Measurements from ENCODE around the gene NFIX.

The NFIX gene

DNA sequence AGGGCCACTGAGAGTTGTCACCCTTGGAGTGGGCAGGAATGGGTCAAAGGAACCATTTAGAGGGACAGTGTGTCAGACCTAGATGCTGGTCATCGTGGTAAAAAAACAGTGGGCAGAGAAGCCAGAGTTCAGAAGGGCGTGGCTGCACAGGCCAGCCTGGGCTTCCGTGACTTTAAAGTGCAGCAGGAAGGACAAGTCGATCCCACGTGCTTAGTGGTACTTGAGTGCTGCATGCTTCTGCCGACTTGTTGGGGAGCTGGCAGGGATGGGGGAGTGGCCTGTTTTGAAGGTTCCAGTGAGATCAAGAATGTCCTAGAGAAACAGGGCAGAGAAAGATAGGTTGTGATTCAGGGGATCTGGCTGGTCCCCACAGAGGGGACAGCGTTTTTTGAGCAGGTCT is 90.4 kb downstream of the NFIX start:
- Histone ChIP-seq H3K27me3 (replicated peaks in 2 of 5; ENCODE audit: control insufficient read depth in 4 of 5, insufficient read depth in 5 of 5, low read length in 4 of 5) (no peaks in the 10 kb centered on the region), H3K27ac (ENCODE audit: insufficient read depth in 1 of 2, low read depth in 1 of 2, low read length in 2 of 2, poor library complexity in 1 of 2, severe bottlenecking in 2 of 2) (no peak overlapping the region), H3K36me3 (ENCODE audit: control insufficient read depth in 4 of 4, insufficient read depth in 4 of 4, low read length in 3 of 4) (peaks cover 0 to 9% (median 4%) of the 10 kb centered on the region in 4 experiments), H3K4me1 (ENCODE audit: control extremely low read depth in 1 of 4, control insufficient read depth in 4 of 4, insufficient read depth in 4 of 4, low read length in 3 of 4) (peaks cover 0 to 43% (median 25%) of the 10 kb centered on the region in 4 experiments), H3K4me3 (ENCODE audit: control insufficient read depth in 1 of 7, extremely low read depth in 1 of 7, insufficient read depth in 4 of 7, low read depth in 2 of 7, low read length in 6 of 7) (no peak overlapping the region), H3K9me3 (ENCODE audit: control extremely low read depth in 1 of 5, control insufficient read depth in 4 of 5, insufficient read depth in 2 of 5, low read depth in 1 of 5, low read length in 4 of 5) (no peaks in the 10 kb centered on the region)
- CTCF ChIA-PET = interaction anchor here (0.8 to 7.1 kb wide), 10 partner anchors 9 to 120 kb away, joined by 3 to 72 read pairs (median 6); no protein-coding TSS in a partner anchor
- POLR2A ChIA-PET = interaction anchor here (0.6 kb wide), 2 partner anchors 30 to 31 kb away, joined by 3 read pairs; no protein-coding TSS in a partner anchor
- 26% methylated on average over 7 of the region's 7 CpGs for WGBS (ENCODE audit: insufficient coverage)
- DNase-seq = no peak

DNA sequence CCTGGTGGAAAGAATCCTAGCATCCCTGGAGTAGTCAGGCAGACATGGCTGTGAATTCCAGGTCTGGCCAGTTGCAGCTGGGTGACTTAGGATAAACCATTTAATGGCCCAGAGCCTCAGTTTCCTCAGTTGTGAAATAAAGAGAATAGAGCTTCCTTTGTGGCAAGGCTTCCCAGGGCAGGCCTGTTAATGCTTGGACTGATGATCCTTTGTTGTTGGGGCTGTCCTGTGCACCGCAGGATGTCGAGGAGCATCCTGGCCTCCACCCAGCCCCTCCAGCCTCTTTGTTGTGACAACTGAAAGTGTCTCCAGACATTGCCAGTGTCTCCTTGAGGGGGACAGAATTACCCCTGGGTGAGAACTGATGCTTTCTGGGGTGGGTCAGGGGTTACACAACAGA is 91.1 kb downstream of the NFIX start:
- no peak overlapping the region for H3K4me3 ChIP-seq (ENCODE audit: control insufficient read depth in 1 of 7, extremely low read depth in 1 of 7, insufficient read depth in 4 of 7, low read depth in 2 of 7, low read length in 6 of 7)
- WGBS (ENCODE audit: insufficient coverage) = no CpG with 5 or more reads among the region's 2 CpGs
- DNase-seq = no peak
- H3K4me1 ChIP-seq (ENCODE audit: control extremely low read depth in 1 of 4, control insufficient read depth in 4 of 4, insufficient read depth in 4 of 4, low read length in 3 of 4) = peaks cover 0 to 47% (median 31%) of the 10 kb centered on the region in 4 experiments
- CTCF ChIA-PET = interaction anchor here (0.6 to 7.1 kb wide), 14 partner anchors 8 to 121 kb away, joined by 3 to 72 read pairs (median 4); no protein-coding TSS in a partner anchor
- no peaks in the 10 kb centered on the region for H3K27me3 ChIP-seq (replicated peaks in 2 of 5; ENCODE audit: control insufficient read depth in 4 of 5, insufficient read depth in 5 of 5, low read length in 4 of 5)
- H3K36me3 ChIP-seq (ENCODE audit: control insufficient read depth in 4 of 4, insufficient read depth in 4 of 4, low read length in 3 of 4) = peaks cover 0 to 9% (median 4%) of the 10 kb centered on the region in 4 experiments
- no peaks in the 10 kb centered on the region for H3K9me3 ChIP-seq (ENCODE audit: control extremely low read depth in 1 of 5, control insufficient read depth in 4 of 5, insufficient read depth in 2 of 5, low read depth in 1 of 5, low read length in 4 of 5)
- H3K27ac ChIP-seq (ENCODE audit: insufficient read depth in 1 of 2, low read depth in 1 of 2, low read length in 2 of 2, poor library complexity in 1 of 2, severe bottlenecking in 2 of 2) = no peak overlapping the region
- POLR2A ChIA-PET = interaction anchor here (0.6 kb wide), 1 partner anchor 32 kb away, joined by 3 read pairs; no protein-coding TSS in a partner anchor

DNA sequence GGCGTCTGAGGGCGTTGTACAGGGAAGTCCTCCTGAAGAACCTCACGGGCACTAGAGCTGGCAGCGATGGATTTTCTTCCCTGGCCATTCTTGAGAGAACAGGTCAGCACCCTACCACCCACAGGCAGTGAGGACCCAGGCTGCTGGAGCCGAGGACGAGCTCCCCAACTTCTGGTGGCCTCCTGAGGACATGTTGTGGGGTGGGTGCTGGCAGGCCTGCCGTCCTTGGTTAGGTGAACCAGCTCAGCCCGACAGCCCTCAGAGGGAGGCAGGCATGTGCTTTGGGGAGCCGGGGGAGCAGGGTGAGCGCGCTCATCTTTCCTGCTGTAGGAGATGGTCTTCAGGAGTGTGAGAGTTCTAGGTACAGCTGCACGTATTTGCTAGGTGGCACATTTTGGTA is 92.0 kb downstream of the NFIX start:
- Histone ChIP-seq H3K27ac (ENCODE audit: insufficient read depth in 1 of 2, low read depth in 1 of 2, low read length in 2 of 2, poor library complexity in 1 of 2, severe bottlenecking in 2 of 2) (no peak overlapping the region), H3K36me3 (ENCODE audit: control insufficient read depth in 4 of 4, insufficient read depth in 4 of 4, low read length in 3 of 4) (peaks cover 0 to 9% (median 4%) of the 10 kb centered on the region in 4 experiments), H3K27me3 (replicated peaks in 2 of 5; ENCODE audit: control insufficient read depth in 4 of 5, insufficient read depth in 5 of 5, low read length in 4 of 5) (no peaks in the 10 kb centered on the region), H3K4me3 (ENCODE audit: control insufficient read depth in 1 of 7, extremely low read depth in 1 of 7, insufficient read depth in 4 of 7, low read depth in 2 of 7, low read length in 6 of 7) (no peak overlapping the region), H3K4me1 (ENCODE audit: control extremely low read depth in 1 of 4, control insufficient read depth in 4 of 4, insufficient read depth in 4 of 4, low read length in 3 of 4) (peaks cover 0 to 47% (median 32%) of the 10 kb centered on the region in 4 experiments), H3K9me3 (ENCODE audit: control extremely low read depth in 1 of 5, control insufficient read depth in 4 of 5, insufficient read depth in 2 of 5, low read depth in 1 of 5, low read length in 4 of 5) (no peaks in the 10 kb centered on the region)
- ChIA-PET CTCF (interaction anchor here (0.6 to 7.1 kb wide), 7 partner anchors 14 to 426 kb away, joined by 3 to 72 read pairs (median 3); no protein-coding TSS in a partner anchor), POLR2A (interaction anchor here (0.6 kb wide), 1 partner anchor 134 kb away, joined by 3 read pairs; no protein-coding TSS in a partner anchor)
- WGBS (ENCODE audit: insufficient coverage) = 90% methylated on average over 7 of the region's 12 CpGs
- no peak for DNase-seq

GRCh38 chr19:13087795-13088537 is 92.7 kb downstream of the NFIX start:
- Histone ChIP-seq H3K4me3 (ENCODE audit: control insufficient read depth in 1 of 7, extremely low read depth in 1 of 7, insufficient read depth in 4 of 7, low read depth in 2 of 7, low read length in 6 of 7) (no peak overlapping the region), H3K36me3 (ENCODE audit: control insufficient read depth in 4 of 4, insufficient read depth in 4 of 4, low read length in 3 of 4) (peaks cover 0 to 9% (median 4%) of the 10 kb centered on the region in 4 experiments), H3K27me3 (replicated peaks in 2 of 5; ENCODE audit: control insufficient read depth in 4 of 5, insufficient read depth in 5 of 5, low read length in 4 of 5) (no peaks in the 10 kb centered on the region), H3K9me3 (ENCODE audit: control extremely low read depth in 1 of 5, control insufficient read depth in 4 of 5, insufficient read depth in 2 of 5, low read depth in 1 of 5, low read length in 4 of 5) (no peaks in the 10 kb centered on the region), H3K4me1 (ENCODE audit: control extremely low read depth in 1 of 4, control insufficient read depth in 4 of 4, insufficient read depth in 4 of 4, low read length in 3 of 4) (peaks cover 0 to 48% (median 34%) of the 10 kb centered on the region in 4 experiments), H3K27ac (ENCODE audit: insufficient read depth in 1 of 2, low read depth in 1 of 2, low read length in 2 of 2, poor library complexity in 1 of 2, severe bottlenecking in 2 of 2) (no peak overlapping the region)
- ChIA-PET CTCF (interaction anchor here (0.6 to 9.3 kb wide), 5 partner anchors 17 to 426 kb away, joined by 3 to 154 read pairs (median 73); no protein-coding TSS in a partner anchor), POLR2A (interaction anchor here (0.6 kb wide), 1 partner anchor 135 kb away, joined by 3 read pairs; no protein-coding TSS in a partner anchor)
- 92% methylated on average over 18 of the region's 37 CpGs for WGBS (ENCODE audit: insufficient coverage)
- no peak for DNase-seq

- CTCF ChIA-PET = interaction anchor here (1.0 to 9.3 kb wide), 6 partner anchors 10 to 114 kb away, joined by 3 to 154 read pairs (median 51); no protein-coding TSS in a partner anchor
- POLR2A ChIA-PET = no interaction called here
- Histone ChIP-seq H3K27ac (ENCODE audit: insufficient read depth in 1 of 2, low read depth in 1 of 2, low read length in 2 of 2, poor library complexity in 1 of 2, severe bottlenecking in 2 of 2) (no peak overlapping the region), H3K9me3 (ENCODE audit: control extremely low read depth in 1 of 5, control insufficient read depth in 4 of 5, insufficient read depth in 2 of 5, low read depth in 1 of 5, low read length in 4 of 5) (no peaks in the 10 kb centered on the region), H3K27me3 (replicated peaks in 2 of 5; ENCODE audit: control insufficient read depth in 4 of 5, insufficient read depth in 5 of 5, low read length in 4 of 5) (no peaks in the 10 kb centered on the region), H3K4me1 (ENCODE audit: control extremely low read depth in 1 of 4, control insufficient read depth in 4 of 4, insufficient read depth in 4 of 4, low read length in 3 of 4) (peaks cover 0 to 59% (median 43%) of the 10 kb centered on the region in 4 experiments), H3K4me3 (ENCODE audit: control insufficient read depth in 1 of 7, extremely low read depth in 1 of 7, insufficient read depth in 4 of 7, low read depth in 2 of 7, low read length in 6 of 7) (no peak overlapping the region), H3K36me3 (ENCODE audit: control insufficient read depth in 4 of 4, insufficient read depth in 4 of 4, low read length in 3 of 4) (peaks cover 0 to 9% (median 2%) of the 10 kb centered on the region in 4 experiments)
- DNase-seq = peak in 2 of 3 donors; percentile 67 to 76
- 100% methylated on average over 3 of the region's 5 CpGs for WGBS (ENCODE audit: insufficient coverage)
Measured at GRCh38 chr19:13089139-13089856, 94.0 kb downstream of the NFIX start.

- POLR2A ChIA-PET = no interaction called here
- CTCF ChIA-PET = interaction anchor here (1.0 to 9.3 kb wide), 6 partner anchors 11 to 114 kb away, joined by 3 to 154 read pairs (median 51); no protein-coding TSS in a partner anchor
- Histone ChIP-seq H3K4me3 (ENCODE audit: control insufficient read depth in 1 of 7, extremely low read depth in 1 of 7, insufficient read depth in 4 of 7, low read depth in 2 of 7, low read length in 6 of 7) (no peak overlapping the region), H3K36me3 (ENCODE audit: control insufficient read depth in 4 of 4, insufficient read depth in 4 of 4, low read length in 3 of 4) (peaks cover 0 to 9% (median 2%) of the 10 kb centered on the region in 4 experiments), H3K27ac (ENCODE audit: insufficient read depth in 1 of 2, low read depth in 1 of 2, low read length in 2 of 2, poor library complexity in 1 of 2, severe bottlenecking in 2 of 2) (no peak overlapping the region), H3K27me3 (replicated peaks in 2 of 5; ENCODE audit: control insufficient read depth in 4 of 5, insufficient read depth in 5 of 5, low read length in 4 of 5) (no peaks in the 10 kb centered on the region), H3K4me1 (ENCODE audit: control extremely low read depth in 1 of 4, control insufficient read depth in 4 of 4, insufficient read depth in 4 of 4, low read length in 3 of 4) (peaks cover 0 to 61% (median 49%) of the 10 kb centered on the region in 4 experiments), H3K9me3 (ENCODE audit: control extremely low read depth in 1 of 5, control insufficient read depth in 4 of 5, insufficient read depth in 2 of 5, low read depth in 1 of 5, low read length in 4 of 5) (no peaks in the 10 kb centered on the region)
- 97% methylated on average over 10 of the region's 12 CpGs for WGBS (ENCODE audit: insufficient coverage)
- DNase-seq = no peak
Measured at GRCh38 chr19:13089857-13090507, 94.7 kb downstream of the NFIX start.

Data from common myeloid progenitor, CD34-positive (primary cell).